Measurements from ENCODE around the gene MRPL50. TPM values are rescaled to one million over a fixed set of nuclear protein-coding genes. Genes with fewer than 3 reads are reported as not detected.

The MRPL50 gene
- total RNA-seq, 4 donors from 2014 or later, result 11.5 to 44.8 (median 23.2) TPM

GRCh38 chr9:101442318-101442717 is 43.9 kb upstream of the MRPL50 start:
- H3K27me3 ChIP-seq, result no peaks in the 10 kb centered on the region
- intact Hi-C loops (cut with DNase I; ENCODE audit: low total_unique reads), result no loop called here
- H3K27ac ChIP-seq, result no peak overlapping the region
- no peaks in the 10 kb centered on the region for H3K36me3 ChIP-seq
- DNase-seq, result no peak
- no peaks in the 10 kb centered on the region for H3K4me1 ChIP-seq
- no peaks in the 10 kb centered on the region for H3K9me3 ChIP-seq
- no peak for TF ChIP-seq CTCF (IDR thresholded peaks at IDR 0.05)
- TF ChIP-seq POLR2A (IDR thresholded peaks at IDR 0.05), result no peak
- H3K4me3 ChIP-seq, result no peak overlapping the region

- no peaks in the 10 kb centered on the region for H3K9me3 ChIP-seq
- H3K27me3 ChIP-seq, result no peaks in the 10 kb centered on the region
- no peaks in the 10 kb centered on the region for H3K4me1 ChIP-seq
- intact Hi-C loops (cut with DNase I; ENCODE audit: low total_unique reads), result no loop called here
- H3K36me3 ChIP-seq, result no peaks in the 10 kb centered on the region
- H3K27ac ChIP-seq, result no peak overlapping the region
- no peak for TF ChIP-seq POLR2A (IDR thresholded peaks at IDR 0.05)
- no peak for TF ChIP-seq CTCF (IDR thresholded peaks at IDR 0.05)
- DNase-seq, result no peak
- H3K4me3 ChIP-seq, result no peak overlapping the region
Observed at GRCh38 chr9:101440714-101441230, 42.4 kb upstream of the MRPL50 start.

- Histone ChIP-seq H3K27ac (no peak overlapping the region), H3K4me1 (no peaks in the 10 kb centered on the region)
- no peak for TF ChIP-seq POLR2A (IDR thresholded peaks at IDR 0.05)
Observed at GRCh38 chr9:101438523-101438922, 40.1 kb upstream of the MRPL50 start.

GRCh38 chr9:101437806-101438232 is 39.4 kb upstream of the MRPL50 start:
- TF ChIP-seq CTCF (IDR thresholded peaks at IDR 0.05) (no peak), POLR2A (IDR thresholded peaks at IDR 0.05) (no peak)
- H3K4me1 ChIP-seq, result no peaks in the 10 kb centered on the region
- no peaks in the 10 kb centered on the region for H3K27me3 ChIP-seq
- intact Hi-C loops (cut with DNase I; ENCODE audit: low total_unique reads), result no loop called here
- no peaks in the 10 kb centered on the region for H3K36me3 ChIP-seq
- H3K9me3 ChIP-seq, result no peaks in the 10 kb centered on the region
- DNase-seq, result no peak
- no peak overlapping the region for H3K4me3 ChIP-seq
- H3K27ac ChIP-seq, result no peak overlapping the region

More at GRCh38 chr9:101438523-101438922, 40.1 kb upstream of the MRPL50 start:
- Histone ChIP-seq H3K36me3 (no peaks in the 10 kb centered on the region), H3K9me3 (no peaks in the 10 kb centered on the region), H3K27me3 (no peaks in the 10 kb centered on the region), H3K4me3 (no peak overlapping the region)
- DNase-seq, result no peak
- intact Hi-C loops (cut with DNase I; ENCODE audit: low total_unique reads), result no loop called here

GRCh38 chr9:101435601-101436079 is 37.2 kb upstream of the MRPL50 start, which contains the start of gene ALDOB:
ALDOB (minus strand) TSS chr9:101435774; CDS start chr9:101430887, 4,887 bp downstream.
- intact Hi-C loops (cut with DNase I; ENCODE audit: low total_unique reads), result no loop called here
- DNase-seq, result no peak
- Histone ChIP-seq H3K27ac (no peak within 1 kb of the TSS), H3K27me3 (no peaks in the 10 kb centered on the region), H3K36me3 (no peaks in the 10 kb centered on the region), H3K4me1 (no peaks in the 10 kb centered on the region), H3K4me3 (no peak within 1 kb of the TSS), H3K9me3 (no peaks in the 10 kb centered on the region)
- no peak for TF ChIP-seq CTCF (IDR thresholded peaks at IDR 0.05)
- TF ChIP-seq POLR2A (IDR thresholded peaks at IDR 0.05), result no peak

Measured in uterus (tissue), 4 donors.